GM18520 (cell line): ENCODE results near the gene ZNF260.
"Not testable (repeated sequence)": the region's sequence is repeated elsewhere in the genome, so short reads cannot be mapped to it uniquely, and the experiment has no call there.

Experiments
- ATAC-seq: cut with Tn5 transposase; IDR thresholded peaks from one replicate; pipeline ENCODE4 v1.9.1; 2021; ENCODE audit not compliant: unreplicated experiment

ZNF260 gene

DNA sequence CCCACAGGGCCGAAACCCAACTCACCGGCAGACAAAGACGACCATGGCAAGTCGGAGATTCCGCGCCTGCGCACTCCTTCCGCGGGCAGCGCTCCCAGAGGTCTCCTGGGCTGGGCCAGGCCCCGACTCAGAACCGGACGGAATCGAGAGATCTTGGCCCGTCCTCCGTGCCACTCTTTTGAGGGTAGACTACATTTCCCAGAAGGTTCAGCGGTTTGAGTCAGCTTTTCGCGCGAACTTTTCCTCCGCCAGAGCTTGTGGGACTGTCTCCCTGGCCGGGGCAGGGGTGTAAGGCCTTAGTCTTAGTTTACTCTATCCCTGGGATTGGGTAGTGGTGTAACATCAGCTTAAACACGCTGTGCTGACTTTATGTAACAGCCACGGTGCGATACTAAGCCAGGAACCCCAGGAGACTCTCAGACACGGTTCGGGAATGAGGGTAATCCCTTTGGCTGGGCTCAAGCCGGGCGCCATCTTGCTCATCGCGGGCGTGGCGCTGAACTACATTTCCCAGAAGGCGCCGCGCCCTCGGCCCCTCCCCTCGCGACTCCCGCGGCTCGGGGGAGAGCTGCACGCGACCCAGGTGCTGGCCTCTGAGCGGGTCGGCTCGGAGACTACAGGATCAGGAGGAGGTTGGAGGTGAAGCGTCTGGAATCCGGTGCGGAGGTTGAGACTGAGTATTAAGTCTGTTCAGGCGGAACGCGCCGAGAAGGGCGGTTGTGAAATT is at the start of gene ZNF260:
TSS of gene ZNF260 (minus strand) at position 78 of the 727 bp plus-strand sequence. CDS start 13,033 bp downstream, outside the sequence.
- ATAC-seq, result peak; percentile 73

DNA sequence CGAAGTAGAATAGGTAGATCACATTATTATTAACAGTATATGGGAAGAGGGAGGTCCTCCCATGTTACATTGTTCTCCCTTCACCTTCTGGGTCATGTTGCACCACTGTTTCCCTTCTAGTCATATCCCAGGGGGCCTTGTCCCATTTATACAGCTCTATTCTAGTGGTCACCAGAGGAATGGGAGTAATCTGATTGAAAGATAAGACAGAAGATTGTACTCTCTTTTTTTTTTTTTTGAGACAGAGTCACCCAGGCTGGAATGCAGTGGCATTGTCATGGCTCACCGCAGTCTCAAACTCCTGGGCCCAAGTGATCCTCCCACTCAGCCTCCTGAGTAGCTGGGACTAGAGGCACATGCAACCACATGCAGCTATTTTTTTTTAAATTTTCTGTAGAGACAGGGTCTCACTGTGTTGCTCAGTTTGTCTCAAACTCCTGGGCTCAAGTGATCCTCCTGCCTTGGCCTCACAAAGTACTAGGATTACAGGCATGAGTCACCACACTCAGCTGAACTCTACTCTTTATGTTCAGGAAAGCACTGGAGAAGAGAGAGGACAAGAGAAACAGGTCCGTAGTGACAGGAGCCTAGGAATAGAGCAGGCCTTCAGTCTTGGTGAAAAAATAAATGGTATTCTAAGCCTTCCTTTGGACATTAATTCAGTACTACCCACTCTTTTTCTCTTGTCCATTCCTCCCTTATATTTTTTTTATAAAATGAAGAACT is 49.4 kb upstream of the ZNF260 start:
- ATAC-seq, result no peak

DNA sequence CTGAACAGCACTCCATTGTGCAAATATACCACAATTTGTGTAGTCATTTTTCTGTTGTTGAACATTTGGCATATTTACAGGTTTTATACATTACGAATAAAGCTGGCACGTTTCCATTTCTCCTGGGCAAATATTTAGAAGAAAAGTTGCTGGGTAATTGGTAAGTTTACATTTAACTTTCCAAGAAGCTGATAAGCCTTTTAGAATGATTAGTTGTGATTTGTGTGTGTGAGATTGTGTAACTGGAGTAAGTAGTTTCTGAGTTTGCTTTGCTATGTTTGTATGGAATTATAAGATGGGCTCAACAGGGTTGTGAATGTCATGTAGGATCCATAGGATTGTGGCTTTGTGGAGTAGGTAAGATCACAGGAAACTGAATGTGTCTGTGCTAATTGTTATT is 46.7 kb upstream of the ZNF260 start:
- ATAC-seq, result no peak

DNA sequence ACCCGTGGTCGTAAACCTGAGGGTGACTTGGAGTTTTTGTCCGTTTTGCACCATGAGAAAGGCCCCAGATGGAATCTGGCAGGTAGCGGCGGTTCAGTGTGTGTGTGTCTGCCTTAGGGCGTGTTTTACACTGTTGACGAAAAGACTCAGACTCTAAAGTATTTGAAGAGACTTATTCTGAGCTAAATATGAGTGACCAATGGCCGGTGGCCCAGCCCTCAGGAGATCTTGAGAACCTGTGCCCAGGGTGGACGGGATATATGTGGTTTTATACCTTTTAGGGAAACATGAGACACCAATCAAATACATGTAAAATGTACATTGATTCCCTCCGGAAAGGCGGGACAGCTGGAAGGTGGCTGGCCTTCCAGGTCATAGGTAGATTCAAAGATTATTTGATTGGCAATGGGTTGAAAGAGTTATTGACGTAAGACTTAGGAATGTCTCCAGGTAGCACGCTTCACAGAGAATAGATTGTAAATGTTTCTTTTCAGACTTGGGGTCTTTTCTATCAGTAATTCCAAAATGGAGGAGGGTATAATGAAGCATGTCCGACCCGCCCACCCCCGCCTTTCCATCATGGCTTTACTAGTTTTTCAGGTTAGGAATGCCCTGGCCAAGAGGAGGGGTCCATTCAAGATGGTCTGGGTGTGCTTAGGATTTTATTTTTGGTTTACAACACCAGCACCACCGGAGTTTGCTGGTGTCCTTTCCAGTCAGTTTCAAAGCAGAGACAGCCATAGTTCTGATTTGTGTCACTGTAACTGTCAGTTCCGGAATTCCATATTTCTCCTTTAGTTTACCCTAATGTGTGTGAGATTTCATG is 46.0 kb upstream of the ZNF260 start:
- no peak for ATAC-seq

GRCh38 chr19:36573020-36573894 is 45.2 kb upstream of the ZNF260 start, which contains the start of gene ZNF529:
Gene ZNF529, minus strand, starts transcription at chr19:36573292. Its CDS starts 946 bp downstream, at chr19:36572346.
- ATAC-seq, result peak; percentile 85

- ATAC-seq, result no peak
Measured at GRCh38 chr19:36572593-36573019, 44.5 kb upstream of the ZNF260 start.

DNA sequence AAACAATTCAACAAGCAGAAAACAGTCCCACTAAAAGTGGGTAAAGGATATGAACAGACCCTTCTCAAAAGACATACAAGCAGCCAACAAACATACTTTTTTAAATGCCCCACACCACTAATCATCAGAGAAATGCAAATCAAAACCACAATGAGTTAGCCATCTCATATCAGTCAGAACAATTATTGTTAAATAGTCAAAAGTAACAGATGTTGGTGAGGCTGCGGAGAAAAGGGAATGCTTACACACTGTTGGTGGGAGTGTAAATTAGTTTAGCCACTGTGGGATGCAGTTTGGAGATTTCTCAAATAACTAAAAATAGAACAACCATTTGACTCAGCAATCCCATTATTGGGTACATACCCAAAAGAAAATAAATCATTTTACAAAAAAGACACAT is 36.3 kb upstream of the ZNF260 start:
- ATAC-seq, result no peak

GRCh38 chr19:36547001-36547732 is 19.1 kb upstream of the ZNF260 start:
- no peak for ATAC-seq

- ATAC-seq, result peak; percentile 18
Measured at GRCh38 chr19:36528921-36529518, 949 bp upstream of the ZNF260 start.

DNA sequence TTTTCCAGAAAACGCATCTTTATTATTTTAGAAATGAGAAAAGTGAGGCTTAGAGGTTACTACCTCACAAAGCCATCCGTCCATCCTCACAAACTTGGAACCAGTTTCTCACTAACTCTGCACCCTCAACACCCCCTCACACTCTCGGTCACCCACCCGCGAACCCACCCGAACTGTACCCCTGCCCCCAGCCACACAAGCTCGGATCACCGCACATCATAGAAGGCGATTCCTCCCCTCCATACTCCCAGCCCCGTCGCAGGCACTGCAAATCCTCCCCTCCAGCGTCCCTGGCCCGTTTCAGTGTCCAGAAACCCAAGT is 238 bp downstream of the ZNF260 start:
- ATAC-seq, result no peak

DNA sequence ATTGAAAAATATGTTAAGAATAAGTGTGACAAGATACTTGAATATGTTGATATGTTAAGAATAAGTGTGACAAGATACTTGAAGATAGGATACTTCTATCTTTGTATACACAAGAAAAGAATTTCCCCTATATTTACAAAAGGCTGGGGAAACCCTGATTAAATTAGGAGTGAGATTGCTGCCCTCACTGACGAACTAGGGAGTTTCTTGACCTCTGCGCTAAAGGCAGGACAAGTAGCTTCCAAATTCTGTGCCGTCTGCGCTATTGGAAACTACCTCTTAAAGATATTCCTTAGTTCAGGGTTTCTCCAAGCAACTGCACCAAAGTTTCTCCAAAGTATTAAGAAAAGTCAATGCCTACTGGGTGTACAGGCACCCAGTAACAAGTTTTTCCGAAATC is 730 bp downstream of the ZNF260 start:
- ATAC-seq, result no peak

- ATAC-seq, result no peak
Measured at GRCh38 chr19:36526581-36526980, 1.5 kb downstream of the ZNF260 start.

GRCh38 chr19:36524617-36525016 is 3.5 kb downstream of the ZNF260 start:
- no peak for ATAC-seq

- ATAC-seq, result no peak
Measured at GRCh38 chr19:36514012-36514612, 14.0 kb downstream of the ZNF260 start.

GRCh38 chr19:36508325-36508724 is 19.7 kb downstream of the ZNF260 start:
- ATAC-seq, result no peak

DNA sequence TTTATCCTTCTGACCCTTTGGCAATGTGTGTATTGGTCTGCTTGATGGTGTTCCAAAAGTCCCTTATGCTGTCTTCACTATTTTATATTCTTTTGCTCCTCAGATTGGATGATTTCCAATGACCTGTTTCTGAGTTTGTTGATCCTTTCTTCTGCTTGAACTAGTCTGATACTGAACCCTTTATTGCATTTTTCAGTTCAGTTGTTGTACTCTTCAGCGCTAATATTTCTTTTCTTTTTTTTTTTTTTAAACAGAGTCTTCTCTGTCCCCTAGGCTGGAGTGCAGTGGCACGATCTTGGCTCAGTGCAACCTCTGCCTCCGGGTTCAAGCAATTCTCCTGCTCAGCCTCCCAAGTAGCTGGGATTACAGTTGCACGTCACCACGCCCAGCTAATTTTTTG is 26.1 kb downstream of the ZNF260 start:
- no peak for ATAC-seq

- ATAC-seq, result no peak
Measured at GRCh38 chr19:36497001-36497400, 31.1 kb downstream of the ZNF260 start.

DNA sequence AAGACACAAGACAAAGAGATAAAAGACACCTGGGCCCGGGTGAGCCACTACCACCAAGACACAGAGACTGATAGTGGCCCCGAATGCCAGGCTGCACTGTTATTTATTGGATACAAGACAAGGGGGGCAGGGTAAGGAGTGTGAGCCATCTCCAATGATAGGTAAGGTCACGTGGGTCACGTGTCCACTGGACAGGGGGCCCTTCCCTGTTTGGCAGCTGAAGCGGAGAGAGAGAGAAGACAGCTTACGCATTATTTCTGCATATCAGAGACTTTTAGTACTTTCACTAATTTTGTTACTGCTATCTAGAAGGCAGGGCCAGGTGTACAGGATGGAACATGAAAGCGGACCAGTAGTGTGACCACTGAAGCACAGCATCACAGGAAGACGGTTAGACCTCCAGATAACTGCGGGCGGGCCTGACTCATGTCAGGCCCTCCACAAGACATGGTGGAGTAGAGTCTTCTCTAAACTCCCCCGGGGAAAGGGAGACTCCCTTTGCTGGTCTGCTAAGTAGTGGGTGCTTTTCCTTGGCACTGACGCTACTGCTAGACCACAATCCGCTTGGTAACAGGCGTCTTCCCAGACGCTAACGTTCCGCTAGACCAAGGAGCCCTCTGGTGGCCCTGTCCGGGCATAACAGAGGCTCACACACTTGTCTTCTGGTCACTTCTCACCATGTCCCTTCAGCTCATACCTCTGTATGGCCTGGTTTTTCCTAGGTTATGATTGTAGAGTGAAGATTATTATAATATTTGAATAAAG is 35.2 kb downstream of the ZNF260 start:
- not testable (repeated sequence) for ATAC-seq
